NK-92 (cell line): ENCODE results near the gene SMIM17.
"Not testable (repeated sequence)": the region's sequence is repeated elsewhere in the genome, so short reads cannot be mapped to it uniquely, and the experiment has no call there.

Source experiments
- DNase-seq: peaks from one replicate; lab custom pipeline; 2025; ENCODE audit not compliant: unreplicated experiment; lab: John Stamatoyannopoulos, UW

SMIM17 gene

DNA sequence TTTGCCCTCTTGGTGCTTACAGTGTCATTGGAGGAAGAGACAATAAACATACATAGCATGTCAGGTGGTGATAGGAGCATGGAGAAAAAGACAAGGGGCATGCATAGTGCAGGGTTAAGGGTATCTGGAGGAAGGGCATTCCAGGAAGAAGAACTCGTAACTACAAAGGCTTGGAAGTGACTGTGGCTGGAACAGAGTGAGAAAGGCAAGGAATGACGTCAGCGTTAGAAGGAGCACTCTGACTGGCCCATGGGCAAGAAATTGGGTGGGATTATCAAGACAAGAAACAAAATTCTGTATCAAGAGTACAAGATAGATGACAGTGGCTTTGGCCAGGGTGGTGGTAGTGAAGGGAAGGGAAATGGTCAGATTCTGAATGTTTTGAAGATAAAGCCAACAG, 11.2 kb downstream of the SMIM17 start:
- no peak for DNase-seq

DNA sequence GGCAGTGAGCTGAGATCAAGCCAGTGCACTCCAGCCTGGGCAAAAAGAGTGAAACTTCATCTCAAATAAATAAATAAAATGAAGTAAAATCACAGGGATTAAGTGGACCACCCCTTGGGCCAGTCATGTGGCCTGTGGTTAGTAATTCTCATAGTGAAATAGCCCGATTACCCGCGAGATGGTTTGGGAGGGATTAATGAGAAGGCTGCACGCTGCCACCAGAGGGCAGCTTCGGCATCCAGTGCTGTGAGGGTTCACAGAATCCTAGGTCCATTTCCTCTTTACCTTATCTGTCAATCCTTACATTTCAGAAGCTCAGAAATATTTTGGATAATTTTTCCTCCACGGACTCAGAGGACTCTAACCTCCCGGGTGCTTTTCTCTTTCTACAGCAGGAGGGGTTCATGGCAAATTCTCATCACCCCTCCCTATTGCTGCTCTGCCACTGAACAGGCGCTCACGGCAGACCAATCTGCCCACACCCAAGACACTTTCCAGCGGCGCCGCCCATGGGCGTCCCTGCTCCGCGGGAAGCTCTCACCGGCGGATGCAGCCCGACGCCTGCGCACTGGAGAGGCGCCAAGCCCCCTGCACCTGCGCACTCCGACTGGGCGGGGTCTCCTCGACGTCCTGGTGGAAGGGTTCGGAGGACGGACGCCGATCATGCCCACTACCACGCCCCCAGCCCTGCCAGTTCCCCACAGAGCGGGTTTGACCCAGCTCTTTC, 17.6 kb downstream of the SMIM17 start:
- no peak for DNase-seq

- no peak for DNase-seq
Measured at GRCh38 chr19:56661248-56661647, 18.3 kb downstream of the SMIM17 start.

- no peak for DNase-seq
Measured at GRCh38 chr19:56663931-56664500, 21.1 kb downstream of the SMIM17 start.

DNA sequence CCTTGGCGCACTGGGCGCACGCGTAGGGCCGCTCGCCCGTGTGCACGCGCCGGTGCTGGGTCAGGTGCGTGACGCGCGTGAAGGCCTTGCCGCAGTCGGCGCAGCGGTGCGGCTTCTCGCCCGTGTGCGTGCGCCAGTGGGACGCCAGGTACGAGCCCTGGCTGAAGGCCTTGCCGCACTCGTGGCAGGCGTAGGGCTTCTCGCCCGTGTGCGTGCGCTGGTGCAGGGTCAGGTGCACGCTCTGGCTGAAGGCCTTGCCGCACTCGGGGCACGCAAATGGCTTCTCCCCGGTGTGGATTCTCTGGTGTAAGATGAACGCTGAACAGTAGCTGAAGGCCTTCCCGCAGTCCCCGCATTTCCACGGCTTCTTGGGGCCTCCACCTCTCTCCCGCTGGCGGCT, 21.6 kb downstream of the SMIM17 start:
- DNase-seq: no peak

- DNase-seq: no peak
Measured at GRCh38 chr19:56667311-56667870, 24.4 kb downstream of the SMIM17 start.

GRCh38 chr19:56668676-56669075, 25.7 kb downstream of the SMIM17 start:
- no peak for DNase-seq

GRCh38 chr19:56670401-56670960, 27.5 kb downstream of the SMIM17 start:
- DNase-seq: no peak

GRCh38 chr19:56670961-56671612, 28.1 kb downstream of the SMIM17 start:
- DNase-seq: no peak

DNA sequence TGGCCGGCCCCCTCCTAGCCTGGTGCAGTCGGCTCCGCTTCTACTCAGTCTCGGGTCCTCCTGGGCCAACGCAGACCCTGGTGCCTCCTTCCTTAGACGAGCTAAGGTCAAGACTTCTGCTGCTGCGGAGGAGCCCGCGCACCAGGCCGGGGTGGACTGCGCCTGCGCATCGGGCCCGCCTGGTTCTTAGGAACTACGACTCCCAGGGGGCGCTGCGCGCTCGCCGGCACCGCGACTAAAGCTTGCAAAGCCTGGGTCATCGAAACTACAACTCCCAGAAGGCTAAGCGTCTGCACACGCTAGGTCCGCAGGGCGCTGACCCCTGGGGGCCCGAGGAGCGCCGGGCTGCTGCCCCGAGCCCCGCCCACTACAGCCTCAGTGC, 28.6 kb downstream of the SMIM17 start, which contains the start of gene ZNF835:
Gene ZNF835, minus strand, starts transcription at position 145 of the 382 bp plus-strand sequence. CDS start 6,559 bp downstream, outside the sequence.
- no peak for DNase-seq

DNA sequence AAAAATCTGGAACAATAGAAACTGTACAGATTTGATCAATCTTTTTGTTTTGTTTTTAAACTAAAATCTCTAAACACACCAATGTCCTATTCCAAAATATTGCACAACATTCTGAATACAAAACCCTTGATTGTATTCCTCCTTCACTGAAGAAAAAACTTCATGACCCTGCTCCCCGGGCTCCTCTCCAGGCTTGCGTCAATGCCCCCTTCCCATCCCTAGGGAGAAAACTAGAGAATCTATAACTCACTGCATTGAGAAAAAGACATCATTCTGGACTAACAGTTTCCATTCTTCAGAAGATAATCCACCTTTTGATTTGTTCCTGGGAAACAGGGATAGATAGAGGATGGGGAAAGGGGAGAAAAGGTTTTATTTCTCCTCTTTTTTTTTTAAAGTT, 29.7 kb downstream of the SMIM17 start:
- DNase-seq: not testable (repeated sequence)

- no peak for DNase-seq
Measured at GRCh38 chr19:56678205-56678604, 35.2 kb downstream of the SMIM17 start.

DNA sequence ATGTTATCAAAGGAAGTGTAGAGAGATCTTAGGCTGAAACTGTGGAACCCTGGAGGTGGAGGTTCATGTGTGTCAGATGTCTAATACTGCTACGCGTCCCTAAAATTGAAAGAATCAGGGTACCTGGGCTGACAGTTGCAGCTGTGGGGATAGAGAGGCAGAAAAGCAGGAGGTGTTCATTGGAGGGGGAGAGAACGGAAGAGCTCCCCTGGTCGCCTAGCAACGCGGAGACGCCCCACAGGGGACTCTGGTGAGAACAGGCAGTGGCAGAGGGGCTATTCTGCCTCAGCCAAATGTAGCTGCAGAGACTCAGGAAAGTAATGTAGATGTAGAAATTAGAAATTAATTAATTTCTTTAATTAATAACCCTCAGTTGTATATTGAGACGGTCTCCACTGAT, 38.7 kb downstream of the SMIM17 start:
- no peak for DNase-seq

- DNase-seq: no peak
Measured at GRCh38 chr19:56683116-56683515, 40.2 kb downstream of the SMIM17 start.

GRCh38 chr19:56687031-56687430, 44.1 kb downstream of the SMIM17 start:
- DNase-seq: no peak

GRCh38 chr19:56689198-56689597, 46.2 kb downstream of the SMIM17 start:
- DNase-seq: no peak

GRCh38 chr19:56690670-56691069, 47.7 kb downstream of the SMIM17 start:
- DNase-seq: no peak

DNA sequence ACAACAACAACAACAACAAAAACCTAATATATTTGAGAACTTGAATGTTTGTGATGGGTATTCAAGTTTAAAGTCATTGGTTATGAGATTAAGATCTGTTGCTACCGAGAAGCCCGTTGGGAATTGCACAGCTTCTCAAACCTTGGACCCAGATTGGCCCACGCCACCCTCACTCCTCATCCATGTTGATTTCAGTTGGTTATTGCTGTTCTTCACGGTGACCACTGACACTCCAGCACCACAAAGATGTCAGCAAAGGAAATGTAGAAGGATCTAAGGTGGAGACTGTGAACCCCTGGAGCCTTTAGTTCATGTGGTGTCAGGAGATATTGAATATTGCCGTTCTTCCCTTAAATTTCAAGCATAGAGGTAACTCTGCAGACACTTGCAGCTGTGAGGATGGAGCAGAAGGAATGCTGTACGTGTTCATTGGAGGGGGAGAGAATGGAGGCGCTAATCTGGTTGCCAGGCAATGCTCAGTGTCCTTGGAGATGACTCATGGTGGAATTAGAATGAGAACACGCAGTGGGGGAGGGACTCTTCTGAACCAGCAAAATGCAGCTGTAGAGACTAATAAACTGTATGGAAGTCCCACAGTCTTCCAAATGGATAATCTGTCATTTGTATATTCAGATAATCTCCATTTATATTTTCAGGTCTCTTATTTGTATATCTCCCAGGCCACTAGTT, 49.4 kb downstream of the SMIM17 start:
- DNase-seq: no peak

- DNase-seq: no peak
Measured at GRCh38 chr19:56699552-56699951, 56.6 kb downstream of the SMIM17 start.

DNA sequence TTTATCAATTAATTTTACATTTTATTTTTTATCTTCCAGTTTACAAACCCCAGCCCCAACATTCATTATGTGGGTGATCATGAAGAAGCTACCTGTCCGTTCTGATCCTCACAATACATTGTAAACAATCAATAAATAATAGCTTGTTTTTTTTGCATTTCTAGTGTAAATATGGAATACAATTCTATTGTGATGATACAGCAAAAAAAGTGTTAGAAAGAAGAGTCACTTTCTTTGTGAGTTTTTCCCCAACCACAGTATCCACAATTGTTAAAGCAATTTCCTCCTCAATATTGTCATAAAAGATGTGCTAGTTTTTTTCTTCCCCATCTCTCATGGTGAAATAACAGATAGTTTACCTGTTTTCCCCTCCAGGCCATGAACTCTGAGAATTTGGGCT, 58.9 kb downstream of the SMIM17 start:
- no peak for DNase-seq

GRCh38 chr19:56705939-56706338, 63.0 kb downstream of the SMIM17 start:
- no peak for DNase-seq
